Measurements from ENCODE around the gene DPYD.
A peak's percentile ranks its signal among the peaks of the same experiment; 100 is the strongest.

DPYD gene

DNA sequence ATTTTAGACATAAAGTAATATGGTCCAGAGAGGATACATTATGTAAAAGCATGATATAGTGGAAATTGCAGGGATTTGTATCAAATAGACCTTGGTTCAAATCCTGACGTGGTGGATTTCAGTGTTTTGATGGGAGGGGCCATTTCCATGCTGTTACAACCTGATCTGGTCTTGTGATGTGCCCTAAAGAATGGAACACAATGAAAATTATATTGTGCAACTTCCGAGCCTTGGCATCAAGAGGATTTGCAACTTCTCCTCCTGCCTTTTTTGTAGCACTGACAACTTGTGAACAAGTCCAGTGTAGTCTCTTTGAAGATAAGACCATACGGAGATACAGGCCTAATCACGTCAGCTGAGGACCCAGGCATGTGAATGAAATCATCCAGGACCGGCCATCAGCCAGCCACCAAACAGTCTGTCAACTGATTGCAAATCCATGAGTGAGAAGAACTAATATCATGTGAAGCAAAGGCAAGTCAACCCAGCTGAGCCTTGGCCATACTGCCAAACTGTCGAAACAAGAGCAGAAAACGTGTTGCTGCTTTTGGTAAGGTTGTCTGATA, 412.1 kb downstream of the DPYD start:
- DNase-seq = no peak

GRCh38 chr1:97507863-97508262, 413.0 kb downstream of the DPYD start:
- no peak for DNase-seq

GRCh38 chr1:97506368-97506767, 414.5 kb downstream of the DPYD start:
- DNase-seq = no peak

- no peak for DNase-seq
These were observed 415.0 kb downstream of the DPYD start for GRCh38 chr1:97505816-97506215.

- DNase-seq = no peak
These were observed 415.5 kb downstream of the DPYD start for GRCh38 chr1:97505289-97505688.

DNA sequence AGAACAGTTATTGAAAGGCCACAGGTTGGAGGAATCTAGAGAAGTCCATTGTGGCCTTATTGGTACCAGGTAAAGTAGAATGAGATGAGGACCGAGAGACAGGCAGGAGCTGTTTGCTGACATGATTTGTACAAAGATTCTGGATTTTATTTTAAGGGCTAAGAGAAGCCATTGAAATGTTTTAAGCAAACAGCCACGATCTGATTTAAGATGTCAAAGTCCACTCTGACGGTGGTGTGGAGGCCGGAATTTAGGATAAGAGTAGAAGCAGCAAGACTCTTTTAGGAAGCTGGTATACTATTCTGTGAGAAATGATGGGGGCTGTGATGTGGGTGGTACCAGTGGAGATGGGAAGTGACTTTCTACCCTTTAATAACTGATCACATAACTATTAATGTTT, 418.5 kb downstream of the DPYD start:
- no peak for DNase-seq

GRCh38 chr1:97501628-97502027, 419.2 kb downstream of the DPYD start:
- DNase-seq = no peak

- peak; percentile 12 to 72 for DNase-seq
These were observed 420.1 kb downstream of the DPYD start for GRCh38 chr1:97500760-97501159.

- no peak for DNase-seq
These were observed 421.2 kb downstream of the DPYD start for GRCh38 chr1:97499667-97500066.

DNA sequence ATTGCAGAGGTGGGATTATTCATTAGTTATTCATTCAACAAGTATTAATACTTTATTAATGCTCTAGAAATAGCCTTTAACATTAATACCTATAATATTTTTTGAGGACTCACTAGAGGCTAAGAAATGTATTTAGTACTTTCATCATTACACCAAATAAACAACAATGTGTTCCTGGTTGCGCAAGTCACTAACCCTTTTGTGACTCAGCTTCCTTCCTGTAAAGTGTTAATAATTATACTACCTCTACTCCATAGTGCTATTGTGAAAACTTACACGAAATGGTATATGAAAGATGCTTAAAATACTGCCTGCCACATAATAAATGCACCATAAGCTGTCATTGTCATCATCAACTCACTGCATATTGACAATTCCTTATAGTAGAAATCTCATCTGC, 431.0 kb downstream of the DPYD start:
- no peak for DNase-seq

DNA sequence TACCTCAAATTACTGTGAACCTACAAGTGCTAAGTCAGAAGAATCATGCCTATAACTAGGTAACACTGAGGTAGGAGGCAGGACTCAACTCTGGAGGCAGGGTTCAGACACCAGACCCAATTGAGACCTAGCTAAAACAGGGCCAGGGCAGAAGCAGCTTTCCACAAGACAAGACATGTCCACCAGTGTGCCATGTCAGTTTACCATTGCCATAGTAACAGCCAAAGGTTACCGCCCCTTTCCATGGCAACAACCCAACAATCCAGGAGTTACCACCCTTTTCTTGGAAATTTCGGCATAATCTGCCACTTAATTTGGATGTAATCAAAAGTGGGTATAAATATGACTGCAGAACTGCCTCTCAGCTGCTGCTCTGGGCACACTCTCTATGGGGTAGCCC, 432.3 kb downstream of the DPYD start:
- no peak for DNase-seq

DNA sequence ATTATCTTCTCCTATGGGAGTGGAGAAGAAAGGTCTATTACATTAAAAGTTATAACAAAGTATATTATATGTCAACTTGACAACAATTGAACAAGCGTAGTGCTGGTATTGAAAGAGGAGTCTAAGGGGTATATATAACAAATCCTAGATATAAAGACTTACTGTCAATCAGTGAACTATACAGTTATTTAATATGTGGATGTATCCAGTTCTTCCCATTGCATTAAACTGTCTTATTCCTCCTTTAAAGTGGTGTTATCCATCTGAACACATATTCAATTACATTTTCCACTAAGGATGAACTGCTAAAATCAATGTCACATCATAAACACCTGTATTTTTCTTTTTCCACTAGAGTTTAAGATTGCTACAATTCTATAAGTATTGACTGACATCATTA, 438.8 kb downstream of the DPYD start:
- no peak for DNase-seq

- no peak for DNase-seq
These were observed 453.4 kb downstream of the DPYD start for GRCh38 chr1:97467445-97467844.

GRCh38 chr1:97464305-97464704, 456.5 kb downstream of the DPYD start:
- DNase-seq = no peak

GRCh38 chr1:97461782-97462181, 459.1 kb downstream of the DPYD start:
- DNase-seq = peak in 1 of 2 donors; percentile 33

GRCh38 chr1:97457446-97458089, 463.3 kb downstream of the DPYD start:
- DNase-seq = no peak

GRCh38 chr1:97451944-97452343, 468.9 kb downstream of the DPYD start:
- DNase-seq = no peak

GRCh38 chr1:97451046-97451826, 469.6 kb downstream of the DPYD start:
- no peak for DNase-seq

GRCh38 chr1:97441966-97442365, 478.9 kb downstream of the DPYD start:
- no peak for DNase-seq

DNA sequence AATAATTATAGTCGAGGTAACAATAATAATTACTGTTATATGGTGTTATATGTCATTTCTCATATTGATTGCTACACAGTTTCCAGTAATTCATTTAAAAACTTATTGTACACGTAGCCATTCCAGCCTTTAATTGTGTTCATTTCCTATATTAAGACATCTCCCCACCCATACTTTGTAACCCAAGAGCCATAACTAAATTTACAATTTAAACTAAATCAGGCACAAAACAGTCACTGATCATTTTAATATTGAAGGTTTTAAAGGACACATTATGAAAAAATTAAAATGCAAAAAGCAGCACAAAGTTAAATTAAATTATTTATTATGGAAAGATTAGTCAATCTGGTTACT, 487.0 kb downstream of the DPYD start:
- no peak for DNase-seq

DNA sequence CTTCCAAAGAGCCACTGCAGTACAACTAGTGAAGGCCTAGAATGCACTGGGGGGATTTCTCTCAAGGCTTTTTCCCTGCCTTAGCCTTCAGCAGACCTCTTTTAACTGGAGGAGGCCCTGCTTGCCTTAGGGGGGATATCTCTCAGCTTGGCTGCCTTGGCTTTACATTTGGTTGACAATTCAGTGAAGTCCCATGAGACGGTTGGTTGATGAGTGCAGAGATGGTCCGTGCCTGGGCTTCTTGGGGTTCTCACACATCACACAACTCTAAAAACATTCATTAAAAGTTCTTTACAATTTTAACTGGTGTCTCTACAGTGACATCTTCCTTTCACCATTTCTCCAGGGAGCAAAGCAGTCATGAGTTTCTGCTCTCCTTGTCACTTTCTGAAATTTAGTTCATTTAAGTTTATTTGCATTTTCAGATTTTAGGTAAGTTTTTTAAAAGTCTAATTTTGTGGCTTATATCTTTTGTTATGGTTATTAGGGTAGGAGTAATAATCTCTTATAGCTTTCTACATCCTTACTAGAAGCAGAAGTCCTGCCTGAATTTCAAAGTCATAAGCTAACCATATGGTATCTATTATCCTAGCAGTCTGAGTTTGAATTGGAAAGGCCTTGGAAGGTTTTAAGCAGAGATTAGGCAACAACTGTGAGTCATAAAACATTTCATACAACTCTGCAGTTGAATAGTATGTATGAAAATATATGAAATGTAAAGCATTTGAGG, 487.6 kb downstream of the DPYD start:
- no peak for DNase-seq

GRCh38 chr1:97427371-97427770, 493.5 kb downstream of the DPYD start:
- DNase-seq = no peak

DNA sequence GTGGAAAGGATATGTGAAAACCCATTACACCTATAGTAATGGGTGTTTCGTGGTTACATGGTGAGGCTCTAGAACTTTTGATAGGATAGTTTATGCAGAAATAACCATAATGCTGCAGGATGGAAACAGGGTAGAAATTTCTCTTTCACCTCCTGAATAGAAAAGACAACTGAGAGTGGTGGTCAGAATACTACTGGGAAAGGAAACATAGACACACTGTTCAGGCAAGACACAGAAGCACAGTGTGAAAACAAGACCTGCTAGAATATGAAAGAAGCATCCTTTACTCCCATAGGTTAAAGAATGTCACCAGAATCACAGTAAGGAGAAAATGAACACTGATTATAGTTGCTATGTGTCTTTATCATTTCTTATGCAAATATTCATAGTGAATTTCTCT, 496.6 kb downstream of the DPYD start:
- no peak for DNase-seq

GRCh38 chr1:97423403-97423802, 497.4 kb downstream of the DPYD start:
- DNase-seq = peak in 1 of 2 donors; percentile 6

All from hippocampal formation (tissue), 2 donors.